ENCODE results near the gene KIAA1671.
"Not testable (repeated sequence)": the region's sequence is repeated elsewhere in the genome, so short reads cannot be mapped to it uniquely, and the experiment has no call there.

Gene KIAA1671

GRCh38 chr22:25193548-25193947 lies 241.0 kb downstream of the KIAA1671 start:
- no peak overlapping the region for H3K27ac ChIP-seq
- no peak for TF ChIP-seq ZFX (IDR thresholded peaks at IDR 0.05)

GRCh38 chr22:25196326-25196725 lies 243.8 kb downstream of the KIAA1671 start:
- no peak for TF ChIP-seq ZFX (IDR thresholded peaks at IDR 0.05)
- no peak for TF ChIP-seq CTCF (conservative IDR thresholded peaks at IDR 0.05)

GRCh38 chr22:25197340-25197739 lies 244.8 kb downstream of the KIAA1671 start:
- no peak for TF ChIP-seq ZFX (IDR thresholded peaks at IDR 0.05)
- no peak for TF ChIP-seq CTCF (conservative IDR thresholded peaks at IDR 0.05)
- H3K27ac ChIP-seq = no peak overlapping the region

More at GRCh38 chr22:25196326-25196725, 243.8 kb downstream of the KIAA1671 start:
- no peak overlapping the region for H3K27ac ChIP-seq

GRCh38 chr22:25199731-25200520 lies 247.4 kb downstream of the KIAA1671 start, which contains the start of gene CRYBB3:
Gene CRYBB3 (plus strand): TSS chr22:25199858. CDS start chr22:25201397, 1,539 bp downstream.
- TF ChIP-seq ZFX (IDR thresholded peaks at IDR 0.05) = no peak
- H3K27ac ChIP-seq = no peak within 1 kb of the TSS

GRCh38 chr22:25200967-25201366 lies 248.5 kb downstream of the KIAA1671 start:
- no peak overlapping the region for H3K27ac ChIP-seq
- no peak for TF ChIP-seq CTCF (conservative IDR thresholded peaks at IDR 0.05)
- TF ChIP-seq ZFX (IDR thresholded peaks at IDR 0.05) = no peak

- TF ChIP-seq CTCF (conservative IDR thresholded peaks at IDR 0.05) (0 out of 2 replicates have a peak, but pooled peaks have one; percentile 23), ZFX (IDR thresholded peaks at IDR 0.05) (no peak)
- H3K27ac ChIP-seq = no peak overlapping the region
These were observed 249.2 kb downstream of the KIAA1671 start for GRCh38 chr22:25201557-25202273.

- no peak overlapping the region for H3K27ac ChIP-seq
- TF ChIP-seq ZFX (IDR thresholded peaks at IDR 0.05) (no peak), CTCF (conservative IDR thresholded peaks at IDR 0.05) (peak; percentile 96)
These were observed 249.9 kb downstream of the KIAA1671 start for GRCh38 chr22:25202290-25202921.

- H3K27ac ChIP-seq = no peak overlapping the region
- TF ChIP-seq CTCF (conservative IDR thresholded peaks at IDR 0.05) (no peak), ZFX (IDR thresholded peaks at IDR 0.05) (no peak)
These were observed 250.6 kb downstream of the KIAA1671 start for GRCh38 chr22:25203082-25203481.

GRCh38 chr22:25204547-25204946 lies 252.0 kb downstream of the KIAA1671 start:
- not testable (repeated sequence) for H3K27ac ChIP-seq
